Neural cell (in vitro differentiated cells): ENCODE measurements around the gene FBXO47.

Experiments used
- SMC3 ChIP-seq: fragments of 450-650 bp; conservative IDR thresholded peaks from 2 replicates; pipeline ENCODE4 v1.6.1; 2014; ENCODE audit warnings: antibody characterized with exemption, mild to moderate bottlenecking, moderate library complexity; ENCODE audit not compliant: poor library complexity
- TAF1 ChIP-seq: IDR thresholded peaks from 2 replicates; pipeline ENCODE4 v1.6.1; 2012; ENCODE audit warnings: low read depth

- TF ChIP-seq SMC3 (no peak), TAF1 (no peak)
These were observed 26.8 kb downstream of the FBXO47 start for GRCh38 chr17:38940404-38940803.
